ENCODE data around the gene CDC23. TPM values are rescaled to one million over a fixed set of nuclear protein-coding genes. Genes with fewer than 3 reads are reported as not detected.
A peak's percentile ranks its signal among the peaks of the same experiment; 100 is the strongest.
"Not testable (repeated sequence)": the region's sequence is repeated elsewhere in the genome, so short reads cannot be mapped to it uniquely, and the experiment has no call there.

The CDC23 gene
- total RNA-seq, 1 donor from 2014 or later: 21.5 TPM

GRCh38 chr5:138210985-138211384, 2.1 kb downstream of the CDC23 start:
- H3K4me3 ChIP-seq: no peak overlapping the region
- no peak overlapping the region for H3K27ac ChIP-seq
- TF ChIP-seq CTCF (IDR thresholded peaks at IDR 0.05): no peak
- ATAC-seq (no peak), DNase-seq (no peak)
- intact Hi-C loops (cut with DNase I): no loop called here
- no peaks in the 10 kb centered on the region for H3K9me3 ChIP-seq
- H3K4me1 ChIP-seq: peaks cover 16% of the 10 kb centered on the region
- no peaks in the 10 kb centered on the region for H3K27me3 ChIP-seq (ENCODE audit: low read depth)
- H3K36me3 ChIP-seq: peaks cover 16% of the 10 kb centered on the region

GRCh38 chr5:138193859-138194258, 19.3 kb downstream of the CDC23 start:
- H3K9me3 ChIP-seq; H3K27me3 ChIP-seq (ENCODE audit: low read depth); H3K4me3 ChIP-seq; H3K27ac ChIP-seq; DNase-seq; H3K4me1 ChIP-seq; intact Hi-C loops (cut with DNase I); ATAC-seq: not testable (repeated sequence)
- peaks cover 88% of the 10 kb centered on the region for H3K36me3 ChIP-seq

GRCh38 chr5:138192826-138193225, 20.3 kb downstream of the CDC23 start:
- H3K27me3 ChIP-seq (ENCODE audit: low read depth): no peaks in the 10 kb centered on the region
- no peak overlapping the region for H3K27ac ChIP-seq
- no peak for ATAC-seq
- TF ChIP-seq CTCF (IDR thresholded peaks at IDR 0.05): no peak
- H3K4me3 ChIP-seq: no peak overlapping the region
- H3K4me1 ChIP-seq: no peaks in the 10 kb centered on the region
- intact Hi-C loops (cut with DNase I): no loop called here
- peaks cover 88% of the 10 kb centered on the region for H3K36me3 ChIP-seq
- H3K9me3 ChIP-seq: no peaks in the 10 kb centered on the region
- DNase-seq: no peak

- H3K9me3 ChIP-seq: no peaks in the 10 kb centered on the region
- intact Hi-C loops (cut with DNase I): no loop called here
- no peak for ATAC-seq
- TF ChIP-seq CTCF (IDR thresholded peaks at IDR 0.05): no peak
- no peak overlapping the region for H3K27ac ChIP-seq
- no peak for DNase-seq
- no peaks in the 10 kb centered on the region for H3K4me1 ChIP-seq
- no peaks in the 10 kb centered on the region for H3K27me3 ChIP-seq (ENCODE audit: low read depth)
- peaks cover 90% of the 10 kb centered on the region for H3K36me3 ChIP-seq
- H3K4me3 ChIP-seq: no peak overlapping the region
Measured at GRCh38 chr5:138188626-138189025, 24.5 kb downstream of the CDC23 start.

- no peak for TF ChIP-seq CTCF (IDR thresholded peaks at IDR 0.05)
- intact Hi-C loops (cut with DNase I): no loop called here
- Histone ChIP-seq H3K36me3 (peaks cover 64% of the 10 kb centered on the region), H3K4me1 (no peaks in the 10 kb centered on the region), H3K9me3 (no peaks in the 10 kb centered on the region), H3K27me3 (ENCODE audit: low read depth) (no peaks in the 10 kb centered on the region), H3K27ac (no peak overlapping the region), H3K4me3 (no peak overlapping the region)
- DNase-seq: no peak
- ATAC-seq: peak; percentile 61 to 81
Measured at GRCh38 chr5:138186002-138186447, 27.1 kb downstream of the CDC23 start.

- ATAC-seq: no peak
- intact Hi-C loops (cut with DNase I): no loop called here
- TF ChIP-seq CTCF (IDR thresholded peaks at IDR 0.05): no peak
Measured at GRCh38 chr5:138182808-138183207, 30.3 kb downstream of the CDC23 start.

More at GRCh38 chr5:138182808-138183207, 30.3 kb downstream of the CDC23 start:
- H3K4me1 ChIP-seq: peaks cover 8% of the 10 kb centered on the region
- no peak overlapping the region for H3K4me3 ChIP-seq
- no peaks in the 10 kb centered on the region for H3K9me3 ChIP-seq
- no peaks in the 10 kb centered on the region for H3K27me3 ChIP-seq (ENCODE audit: low read depth)
- H3K27ac ChIP-seq: no peak overlapping the region
- no peak for DNase-seq
- peaks cover 34% of the 10 kb centered on the region for H3K36me3 ChIP-seq
